GM18870 (cell line): Measurements from ENCODE around the gene ADD2.
"Not testable (repeated sequence)": the region's sequence is repeated elsewhere in the genome, so short reads cannot be mapped to it uniquely, and the experiment has no call there.

Source experiments
- ATAC-seq: cut with Tn5 transposase; IDR thresholded peaks from one replicate; pipeline ENCODE4 v1.9.1; 2021; ENCODE audit warnings: moderate library complexity; ENCODE audit not compliant: unreplicated experiment

Gene ADD2

DNA sequence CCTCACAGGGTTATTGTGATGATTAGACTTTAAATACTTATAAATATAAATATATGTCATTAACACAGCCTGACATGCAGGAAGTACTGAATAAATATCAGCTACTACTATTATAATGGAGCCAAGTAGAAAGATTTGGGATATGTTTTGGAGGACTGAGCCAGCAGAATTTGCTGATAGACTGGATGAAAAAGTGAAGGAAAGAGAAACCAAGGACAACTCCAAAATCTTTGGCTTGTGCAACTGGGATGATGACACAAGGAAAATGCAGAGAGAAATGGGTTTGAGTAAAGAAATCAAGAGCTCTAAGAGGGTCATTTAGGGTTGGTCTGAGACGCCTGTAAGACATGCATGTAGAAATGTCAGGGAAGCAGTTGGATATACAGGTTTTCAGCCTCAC lies 15.6 kb downstream of the ADD2 start:
- no peak for ATAC-seq

DNA sequence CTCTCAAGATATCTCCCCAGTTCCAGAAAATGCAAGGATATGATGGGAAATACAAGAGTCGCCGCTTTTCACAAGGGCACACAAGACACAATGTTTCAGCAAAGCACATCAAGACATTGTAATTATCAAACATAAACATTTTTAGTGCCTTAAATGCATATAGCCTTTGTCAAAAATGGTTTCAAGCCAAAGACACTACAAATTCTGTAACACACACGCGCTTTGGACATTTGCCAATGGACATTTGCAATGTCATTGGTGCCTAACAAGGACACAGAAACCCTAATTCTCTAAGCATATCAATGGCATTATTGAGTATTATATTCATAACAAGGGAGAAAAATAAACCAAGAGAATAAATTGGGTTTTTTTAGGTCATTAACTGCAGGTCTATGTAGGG lies 16.1 kb downstream of the ADD2 start:
- ATAC-seq = no peak

DNA sequence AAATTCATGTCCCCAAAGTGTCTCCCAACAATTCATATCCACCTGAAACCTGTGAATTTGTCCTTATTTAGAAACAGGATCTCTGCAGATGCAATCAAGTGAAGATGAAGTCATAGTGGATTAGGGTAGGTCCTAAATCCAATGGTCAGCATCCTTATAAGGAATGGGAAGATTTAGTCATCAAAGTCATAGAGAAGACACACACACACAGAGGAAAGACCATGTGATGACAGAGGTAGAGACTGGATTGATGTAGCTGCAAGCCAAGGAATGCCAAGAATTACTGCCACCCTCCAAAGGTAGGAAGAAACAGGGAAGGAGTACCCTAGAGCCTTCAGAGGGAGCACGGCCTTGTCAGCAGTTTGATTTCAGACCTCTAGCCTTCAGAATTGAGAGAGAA lies 17.7 kb downstream of the ADD2 start:
- ATAC-seq = no peak

DNA sequence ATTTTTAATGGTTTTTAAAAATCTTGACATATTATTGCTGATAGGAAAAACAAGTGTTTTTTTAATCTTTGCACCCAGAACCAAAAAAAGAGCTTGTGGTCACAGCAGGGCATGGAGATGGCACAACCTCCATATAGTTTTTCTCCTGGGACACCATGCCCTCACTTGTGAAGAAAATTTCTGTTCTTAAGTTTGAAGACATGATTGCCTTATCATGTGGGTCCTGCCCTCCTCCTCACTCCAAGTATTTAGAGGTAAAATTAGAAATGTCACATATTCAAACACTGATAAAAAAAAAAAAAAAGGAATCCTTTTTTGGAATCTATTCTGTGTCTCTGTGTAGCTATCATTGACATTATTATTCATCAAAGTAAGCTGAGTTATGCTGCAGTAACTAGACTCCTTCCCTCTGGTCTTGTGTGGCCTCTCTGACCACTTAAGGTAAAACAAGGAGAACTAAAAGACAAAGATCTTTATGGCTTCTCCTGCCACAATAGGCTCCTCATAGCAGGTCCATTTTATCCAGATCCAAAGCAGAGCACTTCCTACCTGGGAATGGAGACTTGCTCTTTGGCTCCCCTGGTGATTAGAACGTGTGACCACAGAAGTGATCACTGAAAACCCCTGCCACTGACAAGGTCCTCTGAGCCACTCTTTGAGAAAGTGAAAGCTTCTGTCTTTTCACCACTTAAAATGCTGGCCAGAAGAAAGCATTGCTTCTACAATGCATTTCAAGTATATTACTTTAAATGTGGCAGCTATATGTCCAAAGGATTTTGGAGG lies 19.8 kb downstream of the ADD2 start:
- no peak for ATAC-seq

DNA sequence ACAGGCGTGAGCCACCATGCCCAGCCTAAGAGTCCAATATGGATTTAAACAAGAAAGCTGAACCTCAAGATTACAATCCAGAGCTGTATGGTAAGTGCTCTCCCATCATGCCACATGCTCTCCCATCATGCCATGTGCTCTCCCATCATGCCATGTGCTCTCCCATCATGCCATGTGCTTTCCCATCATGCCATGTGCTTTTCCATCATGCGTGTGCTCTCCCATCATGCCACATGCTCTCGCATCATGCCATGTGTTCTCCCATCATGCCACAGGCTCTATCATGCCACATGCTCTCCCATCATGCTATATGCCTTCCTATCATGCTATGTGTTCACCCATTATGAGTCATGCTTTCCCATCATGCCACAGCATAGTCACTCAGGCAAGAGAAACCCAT lies 20.7 kb downstream of the ADD2 start:
- no peak for ATAC-seq

DNA sequence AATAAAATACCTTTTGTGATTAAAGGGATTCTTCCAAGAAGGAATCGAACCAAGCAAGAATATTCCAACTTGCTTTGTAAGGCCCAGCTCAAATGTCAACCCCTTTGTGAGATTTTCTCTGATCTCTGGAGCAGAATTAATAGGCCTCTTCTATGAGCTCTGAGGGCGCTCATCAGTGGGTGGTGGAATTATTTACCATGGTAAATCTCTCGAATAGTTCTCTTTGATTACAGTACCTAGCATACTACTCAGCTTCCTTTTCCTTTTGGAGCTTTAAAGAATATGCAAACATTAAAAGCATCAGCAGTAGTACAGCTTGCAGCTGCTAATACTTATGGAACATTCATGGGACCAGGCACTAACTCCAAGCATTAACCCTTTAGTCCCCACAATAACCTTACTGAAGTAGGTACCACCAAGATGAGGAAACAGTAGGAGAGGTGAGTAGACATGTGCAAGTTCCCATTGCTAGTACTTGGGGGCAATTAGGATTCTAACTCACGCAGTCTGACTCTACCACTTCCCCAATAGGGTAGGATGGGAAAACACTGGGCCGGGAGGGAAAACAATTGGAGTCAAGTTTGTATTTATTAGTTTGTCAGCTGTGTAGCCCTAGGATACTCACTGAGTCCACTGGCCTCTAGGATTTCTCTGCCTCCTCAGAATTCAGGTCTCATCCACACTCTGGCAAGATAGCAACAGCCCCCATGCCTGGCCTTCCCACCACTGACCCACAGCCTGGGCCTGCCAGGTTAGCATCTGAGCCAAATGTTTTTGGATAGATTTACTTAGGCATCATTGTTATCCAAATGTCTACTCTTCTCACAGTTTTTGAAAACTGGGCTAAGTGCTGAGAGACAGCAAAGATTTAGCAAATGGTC lies 21.7 kb downstream of the ADD2 start:
- ATAC-seq = no peak

DNA sequence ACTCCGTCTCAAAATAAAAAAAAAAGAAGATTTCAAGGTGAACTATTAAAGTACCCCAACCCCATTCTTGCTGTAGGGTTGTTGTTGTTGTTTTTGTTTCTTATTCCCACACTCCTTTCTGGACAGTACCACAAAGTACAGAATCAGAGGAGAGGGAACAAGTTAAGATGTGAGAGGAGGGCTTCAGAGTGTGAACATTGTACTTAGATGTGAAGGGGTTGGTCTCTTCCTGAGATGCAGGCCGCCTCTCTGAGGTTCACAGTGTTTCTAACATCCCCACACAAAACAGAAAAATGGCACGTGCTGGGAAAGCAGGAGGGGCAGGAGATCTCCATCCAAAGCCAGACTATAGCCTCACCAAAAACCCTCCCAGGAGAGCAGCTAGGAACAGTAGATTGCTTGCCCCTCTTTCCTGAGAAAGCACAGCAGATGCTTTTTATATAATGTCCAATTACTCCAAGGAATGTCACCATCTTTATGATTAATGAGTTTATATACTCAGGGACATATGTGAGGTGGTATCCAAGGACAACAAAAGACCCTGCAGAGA lies 22.6 kb downstream of the ADD2 start:
- no peak for ATAC-seq

DNA sequence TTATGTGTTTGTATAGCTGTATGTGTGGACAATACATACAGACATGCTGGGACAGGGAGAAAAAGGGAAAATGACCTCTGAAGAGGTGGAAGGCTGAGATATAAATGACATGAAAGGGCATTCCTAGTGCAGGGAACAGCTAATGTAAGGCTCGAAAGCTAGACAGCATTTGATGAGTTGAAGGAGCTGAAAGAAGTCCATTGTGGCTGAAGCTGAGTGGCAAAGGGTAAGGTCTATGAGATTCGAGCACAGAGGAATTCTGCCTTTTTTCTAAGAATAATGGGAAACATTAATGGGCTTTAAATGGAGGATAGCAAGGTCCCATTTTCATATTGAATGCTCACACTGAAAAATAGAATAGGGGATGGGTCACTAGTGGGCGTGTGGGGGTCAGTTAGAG lies 23.6 kb downstream of the ADD2 start:
- ATAC-seq = no peak

DNA sequence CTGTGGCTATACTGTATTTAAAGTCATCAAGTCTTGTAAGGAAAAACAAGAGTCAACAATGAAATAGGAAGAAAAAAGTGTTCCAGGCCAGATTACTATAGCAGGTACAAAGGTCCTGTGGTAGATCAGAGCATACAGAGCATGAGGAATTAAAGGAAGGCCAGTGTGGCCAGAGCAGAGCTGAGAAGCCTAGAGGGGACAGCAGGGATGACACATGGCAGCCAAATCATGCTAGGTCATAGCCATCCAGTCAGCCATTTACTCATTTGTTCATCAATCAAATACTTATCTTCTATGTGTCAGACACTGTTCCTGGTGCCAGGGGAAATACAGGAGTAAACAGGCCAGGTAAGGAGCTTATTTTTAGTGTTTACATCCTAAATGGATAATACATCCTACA lies 24.3 kb downstream of the ADD2 start:
- no peak for ATAC-seq

DNA sequence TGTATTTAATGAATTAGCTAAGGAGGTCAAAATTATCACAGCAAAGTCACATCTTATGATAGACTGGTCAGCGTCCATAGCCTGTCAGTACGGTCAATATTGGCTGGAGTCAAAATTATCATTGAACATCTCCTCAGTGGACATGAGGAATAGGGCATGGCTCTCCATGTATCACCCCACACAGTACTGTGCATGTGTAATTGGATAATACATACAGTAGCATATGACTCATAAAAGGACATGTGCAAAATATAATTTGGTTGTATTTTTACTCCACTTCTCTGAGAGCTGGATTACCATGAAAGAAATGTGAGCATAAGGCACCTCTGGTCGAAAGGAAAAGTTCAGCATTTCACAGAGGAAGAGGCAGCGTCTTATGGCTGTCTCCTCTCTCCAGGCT lies 24.9 kb downstream of the ADD2 start:
- no peak for ATAC-seq

DNA sequence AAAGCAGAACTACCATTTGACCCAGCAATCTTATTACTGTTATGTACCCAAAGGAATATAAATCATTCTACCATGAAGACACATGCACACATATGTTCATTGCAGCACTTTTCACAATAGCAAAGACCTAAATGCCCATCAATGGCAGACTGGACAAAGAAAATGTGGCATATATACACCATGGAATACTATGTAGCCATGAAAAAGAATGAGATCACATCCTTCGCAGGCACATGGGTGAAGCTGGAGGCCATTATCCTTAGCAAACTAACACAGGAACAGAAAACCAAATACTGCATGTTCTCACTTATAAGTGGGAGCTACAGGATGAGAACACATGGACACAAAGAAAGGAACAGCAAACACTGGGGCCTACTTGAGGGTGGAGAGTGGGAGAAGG lies 28.5 kb downstream of the ADD2 start:
- ATAC-seq = not testable (repeated sequence)

DNA sequence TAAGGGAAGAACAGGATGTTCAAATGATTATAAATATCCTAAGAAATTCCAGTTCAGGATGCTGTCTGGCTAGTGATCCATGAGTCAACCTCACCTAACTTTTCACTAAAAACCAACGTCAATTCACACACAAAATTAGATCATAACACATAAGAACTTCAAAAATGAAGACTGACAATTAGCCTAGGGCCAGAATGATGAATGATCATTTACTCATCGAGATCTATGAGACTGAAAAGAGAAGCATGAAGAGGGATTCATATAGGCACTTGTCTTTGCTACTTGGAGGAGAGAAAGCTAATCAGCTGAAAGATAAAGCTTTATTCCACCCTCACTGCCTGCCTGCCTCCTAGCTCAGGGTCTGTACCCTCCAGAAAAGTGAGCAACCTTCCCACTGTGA lies 29.8 kb downstream of the ADD2 start:
- ATAC-seq = no peak

DNA sequence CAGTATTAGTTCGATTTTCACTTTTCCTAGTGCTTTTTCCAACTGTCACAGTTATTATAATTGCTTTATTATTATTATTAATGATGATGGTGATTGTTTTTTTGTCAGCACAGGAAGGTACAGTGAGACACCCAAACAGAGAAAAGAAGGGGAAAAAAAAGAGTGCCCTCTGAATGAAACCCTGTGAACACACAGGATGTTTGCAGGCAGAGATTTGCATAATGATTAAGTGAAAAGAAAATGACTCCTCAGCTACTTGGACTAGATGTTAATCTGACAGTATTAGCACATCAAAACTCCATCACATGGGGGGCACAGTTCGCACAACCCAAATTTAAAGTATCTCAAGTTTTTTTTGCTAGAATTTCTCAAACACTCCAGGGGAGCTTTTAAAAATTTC lies 32.9 kb downstream of the ADD2 start:
- ATAC-seq = no peak

DNA sequence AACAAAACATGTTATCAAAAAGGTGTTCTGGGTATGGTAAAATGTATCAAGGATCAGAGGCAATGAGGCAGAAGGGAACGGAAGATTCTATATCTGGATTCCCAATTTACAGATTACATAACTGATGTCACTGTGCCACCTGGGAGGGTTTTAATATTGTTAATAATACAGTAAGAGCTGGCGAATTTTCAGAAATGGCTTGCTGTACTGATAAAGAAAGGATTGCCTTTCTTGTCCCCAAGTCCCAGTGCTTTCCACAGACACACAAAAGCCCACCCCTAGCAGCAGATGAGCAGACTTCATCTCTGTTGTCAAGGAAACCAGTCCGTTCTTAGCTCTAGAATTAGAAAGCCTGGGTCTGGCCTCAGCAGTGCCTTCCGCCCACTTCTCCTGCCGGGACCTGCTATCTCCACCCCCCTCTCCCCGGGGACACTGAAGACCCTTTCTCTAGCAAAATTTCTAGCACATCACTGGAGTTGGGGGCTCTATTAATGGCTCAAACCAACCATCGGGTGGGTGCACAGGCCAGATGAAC lies 34.3 kb downstream of the ADD2 start:
- ATAC-seq = no peak

DNA sequence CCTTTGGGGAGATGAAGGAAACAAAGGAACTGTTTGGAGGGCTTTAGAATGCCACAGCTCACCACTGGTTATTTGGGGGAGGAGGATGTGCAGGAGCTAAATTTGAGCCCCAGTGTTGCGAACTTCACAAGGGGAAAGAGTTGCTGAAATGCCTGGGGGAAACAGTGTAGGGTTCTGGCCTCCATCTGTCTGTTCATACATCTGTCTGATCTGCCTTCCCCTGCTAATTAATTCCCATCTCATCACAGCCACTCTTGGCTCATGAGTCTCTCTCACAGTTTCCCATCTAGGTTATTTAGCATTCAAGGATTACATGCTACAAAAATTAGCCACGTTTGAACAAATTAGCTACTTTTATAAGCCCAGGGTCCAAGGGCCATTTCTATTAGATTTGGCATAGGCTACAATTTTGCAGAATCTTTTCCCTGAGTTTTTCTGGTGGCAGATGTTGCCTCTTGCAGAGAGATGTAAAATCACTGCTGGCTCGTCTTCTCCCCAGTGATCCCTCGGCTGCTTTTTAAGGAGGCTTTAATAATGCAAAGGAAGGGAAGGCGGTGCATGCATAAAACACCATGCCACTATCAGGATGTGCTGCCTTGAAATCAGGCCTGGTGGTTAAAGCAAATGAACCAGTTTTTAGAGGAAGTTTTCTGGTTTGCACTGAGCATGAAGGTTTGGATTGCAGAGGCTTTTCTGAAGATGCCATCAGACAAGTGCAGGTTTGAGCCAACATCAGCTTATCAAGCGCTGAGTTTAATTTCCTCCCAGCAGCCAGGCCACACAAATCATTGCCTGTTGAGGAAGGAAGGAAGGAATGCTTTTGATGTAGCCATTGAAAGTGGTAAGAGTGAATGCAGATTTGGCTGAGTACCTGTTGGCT lies 35.0 kb downstream of the ADD2 start:
- no peak for ATAC-seq

DNA sequence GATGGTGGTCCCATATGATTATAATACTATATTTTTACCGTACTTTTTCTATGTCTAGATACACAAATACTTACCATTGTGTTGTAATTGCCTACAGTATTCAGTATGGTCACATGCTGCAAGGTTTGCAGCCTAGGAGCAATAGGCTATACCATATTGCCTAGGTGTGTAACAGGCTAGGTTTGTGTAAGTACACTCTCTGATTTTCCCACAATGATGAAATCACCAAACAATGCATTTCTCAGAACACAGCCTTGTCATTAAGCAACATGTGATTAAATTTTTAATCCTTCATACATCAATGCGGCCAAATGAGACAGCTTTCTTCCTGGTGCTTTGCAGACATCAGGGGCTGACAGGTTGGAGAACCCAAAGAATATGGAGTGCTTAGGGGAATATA lies 37.3 kb downstream of the ADD2 start:
- ATAC-seq = no peak

DNA sequence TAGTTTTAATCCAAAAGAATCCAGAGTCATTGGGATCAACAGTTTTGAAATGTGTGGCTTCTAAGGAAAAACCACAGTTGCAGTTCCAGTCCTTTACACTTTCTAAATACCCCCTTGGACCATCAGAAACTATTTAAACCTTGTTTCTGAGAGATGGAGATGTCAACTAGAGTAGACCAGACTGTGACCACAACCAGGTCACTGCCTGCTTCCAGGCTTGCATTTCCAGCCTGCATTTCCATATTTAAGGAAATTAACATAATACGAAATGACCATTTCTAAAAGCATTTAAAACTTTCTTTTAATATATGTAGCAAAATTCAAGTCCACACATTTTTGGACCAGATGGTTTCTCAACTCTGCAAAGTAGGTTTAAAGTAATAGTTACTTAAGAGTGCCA lies 38.4 kb downstream of the ADD2 start:
- ATAC-seq = no peak

DNA sequence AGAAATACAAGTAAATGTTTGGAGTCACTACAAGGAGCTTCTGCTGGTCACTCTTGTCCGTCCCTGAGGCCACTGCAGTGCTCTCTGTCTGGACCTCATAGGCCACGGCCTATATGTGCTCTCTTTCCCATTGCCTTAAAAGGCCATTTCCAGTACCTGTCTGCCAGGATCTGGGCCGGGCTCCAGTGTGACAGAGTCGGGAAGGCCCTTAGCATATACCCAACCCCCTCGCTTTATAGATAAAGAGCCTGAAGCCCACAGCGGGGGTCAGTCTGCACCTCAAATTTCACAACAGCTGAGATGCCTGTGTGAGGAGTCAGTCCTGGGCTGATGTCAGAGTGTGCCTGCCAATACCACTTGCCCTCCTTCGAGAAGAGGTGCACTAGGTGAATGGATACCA lies 39.9 kb downstream of the ADD2 start:
- ATAC-seq = no peak

DNA sequence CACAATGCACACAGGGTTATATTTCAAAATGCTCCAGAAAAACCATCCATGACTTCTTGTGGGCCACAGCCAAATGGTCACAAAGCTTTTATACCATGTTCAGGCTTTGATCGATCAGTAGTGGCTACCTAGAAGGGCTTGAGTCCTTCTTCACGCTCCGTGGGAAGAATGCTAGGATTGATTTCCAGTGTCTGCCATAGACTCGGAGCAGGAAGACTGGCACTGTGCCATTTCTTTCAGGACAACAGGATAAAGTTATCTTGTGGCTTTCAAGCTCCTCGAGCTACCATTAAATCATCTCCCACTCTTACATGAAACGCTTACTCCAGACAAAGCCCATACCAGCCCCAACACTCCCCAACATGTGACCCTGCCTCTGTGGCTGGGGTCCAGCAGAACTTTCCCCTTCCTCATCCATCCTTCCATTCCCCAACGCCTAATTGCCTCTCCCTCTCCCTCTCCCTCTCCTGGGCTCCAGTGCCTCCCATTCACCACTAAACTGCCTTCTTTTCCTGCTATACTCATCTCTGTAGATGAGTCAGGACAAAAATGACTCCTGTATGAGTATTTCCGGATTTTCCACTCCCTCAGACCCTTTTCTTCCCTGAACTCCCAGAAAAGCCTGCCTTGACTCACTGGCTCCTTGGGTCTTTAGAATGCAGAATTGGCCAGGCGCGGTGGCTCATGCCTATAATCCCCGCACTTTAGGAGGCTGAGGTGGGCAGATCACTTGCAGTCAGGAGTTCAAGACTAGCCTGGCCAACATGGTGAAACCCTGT lies 40.9 kb downstream of the ADD2 start:
- ATAC-seq = no peak

DNA sequence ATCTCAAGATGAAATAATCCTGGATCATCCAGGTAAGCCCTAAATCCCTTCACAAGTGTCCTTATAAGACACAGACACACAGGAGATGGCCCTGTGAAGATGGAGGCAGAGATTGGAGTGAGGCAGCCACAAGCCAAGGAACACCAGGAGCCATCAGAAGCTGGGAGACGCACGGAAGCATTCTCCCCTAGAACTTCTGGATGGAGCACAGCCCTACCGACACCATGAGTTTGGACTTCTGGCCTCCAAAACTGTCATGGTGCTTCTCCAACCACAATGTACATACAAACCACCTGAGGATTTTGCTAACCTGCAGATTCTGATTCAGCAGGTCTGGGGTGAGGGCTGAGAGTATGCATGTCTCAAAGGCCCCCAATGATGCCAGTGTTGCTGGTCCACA lies 42.5 kb downstream of the ADD2 start:
- ATAC-seq = no peak
